K562 (cell line): ENCODE results near the gene WDR18. TPM values are rescaled to one million over a fixed set of nuclear protein-coding genes. Genes with fewer than 3 reads are reported as not detected.

Experiments used
- CEBPB ChIP-seq: fragments of 450-650 bp; IDR thresholded peaks from 2 replicates; pipeline ENCODE4 v1.6.1; 2016; ENCODE audit warnings: missing genetic modification characterization, missing compliant biosample characterization
- HLTF ChIP-seq: fragments of 450-650 bp; IDR thresholded peaks from 2 replicates; pipeline ENCODE4 v1.6.1; 2016
- JUND ChIP-seq, 2 experiments: IDR thresholded peaks; 2 replicates in 1 of 2; 3 replicates in 1 of 2; pipeline ENCODE4 v1.6.1; 2011; ENCODE audit warnings: borderline replicate concordance in 2 of 2, low read depth in 2 of 2, low read length in 2 of 2, improper control_type of control experiment in 1 of 2, missing biosample characterization in 1 of 2, missing genetic modification characterization in 1 of 2, missing genetic modification reagents in 1 of 2
- KHSRP ChIP-seq: fragments of 450-650 bp; IDR thresholded peaks from 2 replicates; pipeline ENCODE4 v1.6.1; 2017
- MTF1 ChIP-seq: fragments of 250-450 bp; sonication (Bioruptor Pico); IDR thresholded peaks from 2 replicates; pipeline ENCODE4 v1.9.0; 2021; ENCODE audit warnings: moderate library complexity, mild to moderate bottlenecking, inconsistent platforms, borderline replicate concordance
- NR2C1 ChIP-seq, 2 experiments: fragments of 450-650 bp; IDR thresholded peaks; 2 replicates each; pipeline ENCODE4 v1.6.1; 2017; ENCODE audit warnings: mild to moderate bottlenecking in 2 of 2, antibody characterized with exemption in 1 of 2, inconsistent platforms in 1 of 2, missing compliant biosample characterization in 1 of 2, missing genetic modification characterization in 1 of 2
- POLR2A ChIP-seq: fragments of 450-650 bp; conservative IDR thresholded peaks from 2 replicates; pipeline ENCODE4 v1.6.1; 2016
- PRMT5 ChIP-seq: sonication (generic); formaldehyde crosslinking; IDR thresholded peaks from 2 replicates; pipeline ENCODE4 v1.5.0; 2020; ENCODE audit warnings: missing genetic modification reagents
- RFX5 ChIP-seq: IDR thresholded peaks from 2 replicates; pipeline ENCODE4 v1.6.1; 2011; ENCODE audit warnings: low read depth, mild to moderate bottlenecking, improper control_type of control experiment, low read length
- SAP30 ChIP-seq: fragments of 200-600 bp; sonication (generic); IDR thresholded peaks from 2 replicates; pipeline ENCODE4 v1.6.1; 2012; ENCODE audit warnings: borderline replicate concordance, low read depth, mild to moderate bottlenecking, moderate library complexity, low read length, control low read depth, inconsistent platforms; ENCODE audit not compliant: insufficient read depth, poor library complexity, severe bottlenecking
- SMAD2 ChIP-seq: fragments of 150-350 bp; IDR thresholded peaks from 2 replicates; pipeline ENCODE4 v1.6.1; 2014; ENCODE audit warnings: low read depth, mild to moderate bottlenecking, low read length
- TEAD4 ChIP-seq, 2 experiments: sonication (generic) in 1 of 2; formaldehyde crosslinking in 1 of 2; IDR thresholded peaks; 2 replicates each; pipeline versions ENCODE4 v1.6.1 to v1.8.0; 2012 to 2022; ENCODE audit warnings: borderline replicate concordance in 1 of 2, inconsistent platforms in 1 of 2, low read length in 1 of 2, mild to moderate bottlenecking in 1 of 2, missing genetic modification reagents in 1 of 2
- ZNF143 ChIP-seq: sonication (generic); formaldehyde crosslinking; IDR thresholded peaks from 2 replicates; pipeline ENCODE4 v1.9.0; 2022; ENCODE audit warnings: mild to moderate bottlenecking, missing genetic modification reagents
- ZNF586 ChIP-seq: fragments of 450-650 bp; formaldehyde crosslinking; conservative IDR thresholded peaks from 2 replicates; pipeline ENCODE4 v1.4.0; 2020; ENCODE audit warnings: mild to moderate bottlenecking, moderate library complexity
- polyA plus RNA-seq, 8 experiments: library from polyadenylated mRNA; depleted of rRNA in 4 of 8; stranded (reverse) in 5 of 8; unstranded in 3 of 8; fragments of >200 nt; fragmentation: Nextera tagmentation in 2 of 8; fragmentation: Illumina TruSeq in 1 of 8; extraction: Ambion mirVana in 2 of 8; extraction: Trizol in 1 of 8; gene quantifications; 2 replicates each; pipeline versions ENCODE4 v1.2.1 to v1.2.3, GENCODE V29; 2011 to 2014; ENCODE audit warnings: inconsistent platforms in 1 of 8, missing spikeins in 1 of 8
- total RNA-seq, 7 experiments: library from RNA; depleted of rRNA in 6 of 7; stranded (reverse); fragments of >200 nt in 6 of 7; fragmentation: Illumina TruSeq in 2 of 7; extraction: Trizol in 2 of 7; gene quantifications; 2 replicates each; pipeline versions ENCODE4 v1.2.1 to v1.2.3, GENCODE V29; 2011 to 2021; ENCODE audit warnings: low replicate concordance in 1 of 7
- TF ChIP-seq, protein P1 (sequence below): IDR thresholded peaks from 2 replicates; pipeline ENCODE4 v1.6.1; 2011; ENCODE audit warnings: borderline replicate concordance, low read depth, mild to moderate bottlenecking, moderate library complexity, low read length; ENCODE audit not compliant: insufficient read depth, poor library complexity, severe bottlenecking
- TF ChIP-seq, protein P2 (sequence below): fragments of 200-800 bp; sonication (Bioruptor generic); IDR thresholded peaks from 2 replicates; pipeline ENCODE4 v1.6.1; 2017; ENCODE audit warnings: missing genetic modification characterization, missing compliant biosample characterization
- TF ChIP-seq, protein P3 (sequence below): fragments of 450-650 bp; IDR thresholded peaks from one replicate; pipeline ENCODE4 v1.6.1; 2018; ENCODE audit warnings: mild to moderate bottlenecking, moderate library complexity; ENCODE audit not compliant: partially characterized antibody
- TF ChIP-seq, protein P4 (sequence below): fragments of 250-450 bp; sonication (Bioruptor Pico); IDR thresholded peaks from 2 replicates; pipeline ENCODE4 v1.8.0; 2022; ENCODE audit warnings: inconsistent platforms, mild to moderate bottlenecking, moderate library complexity, borderline replicate concordance

Gene WDR18
- total and polyA plus RNA-seq, 9 of the 15 experiments (the other 6 are each of a cell fraction or from before 2014, with no cell fraction given), result 0.65 to 181 (median 30.1) TPM

DNA sequence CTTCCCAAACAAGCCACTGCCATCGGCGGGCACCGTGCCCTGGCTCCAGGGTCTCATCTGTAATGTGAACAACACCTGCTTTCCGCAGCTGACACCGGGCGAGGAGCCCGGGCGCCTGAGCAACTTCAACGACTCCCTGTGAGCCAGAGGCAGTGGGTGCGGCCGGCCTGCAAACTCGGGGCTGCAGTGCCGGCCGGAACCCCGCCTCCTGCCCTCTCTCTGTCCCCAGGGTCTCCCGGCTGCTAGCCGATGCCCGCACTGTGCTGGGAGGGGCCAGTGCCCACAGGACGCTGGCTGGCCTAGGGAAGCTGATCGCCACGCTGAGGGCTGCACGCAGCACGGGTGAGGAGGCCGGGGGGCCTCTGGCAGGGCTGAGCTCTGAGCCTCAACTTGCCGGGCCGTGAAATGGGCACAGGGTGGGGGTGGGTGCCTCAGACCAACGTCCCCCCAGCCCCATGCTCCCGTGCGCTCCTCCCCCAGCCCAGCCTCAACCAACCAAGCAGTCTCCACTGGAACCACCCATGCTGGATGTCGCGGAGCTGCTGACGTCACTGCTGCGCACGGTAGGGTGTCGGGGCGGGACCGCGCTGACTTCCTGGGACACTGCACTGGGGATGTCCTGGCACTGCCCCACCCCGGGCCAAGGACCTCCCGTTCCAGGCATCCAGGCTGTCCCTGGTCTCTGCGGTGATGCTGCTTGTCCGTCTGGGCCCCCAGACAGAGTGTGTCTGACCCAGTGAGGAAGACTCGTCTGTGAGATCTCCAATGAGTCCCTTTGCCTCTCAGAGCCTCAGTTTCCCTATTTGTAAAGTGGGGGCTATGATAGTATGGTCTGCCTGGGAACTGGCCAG lies 57.9 kb downstream of the WDR18 start (continued):
- TF ChIP-seq, protein P1, sequence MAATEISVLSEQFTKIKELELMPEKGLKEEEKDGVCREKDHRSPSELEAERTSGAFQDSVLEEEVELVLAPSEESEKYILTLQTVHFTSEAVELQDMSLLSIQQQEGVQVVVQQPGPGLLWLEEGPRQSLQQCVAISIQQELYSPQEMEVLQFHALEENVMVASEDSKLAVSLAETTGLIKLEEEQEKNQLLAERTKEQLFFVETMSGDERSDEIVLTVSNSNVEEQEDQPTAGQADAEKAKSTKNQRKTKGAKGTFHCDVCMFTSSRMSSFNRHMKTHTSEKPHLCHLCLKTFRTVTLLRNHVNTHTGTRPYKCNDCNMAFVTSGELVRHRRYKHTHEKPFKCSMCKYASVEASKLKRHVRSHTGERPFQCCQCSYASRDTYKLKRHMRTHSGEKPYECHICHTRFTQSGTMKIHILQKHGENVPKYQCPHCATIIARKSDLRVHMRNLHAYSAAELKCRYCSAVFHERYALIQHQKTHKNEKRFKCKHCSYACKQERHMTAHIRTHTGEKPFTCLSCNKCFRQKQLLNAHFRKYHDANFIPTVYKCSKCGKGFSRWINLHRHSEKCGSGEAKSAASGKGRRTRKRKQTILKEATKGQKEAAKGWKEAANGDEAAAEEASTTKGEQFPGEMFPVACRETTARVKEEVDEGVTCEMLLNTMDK, result no peak
- TF ChIP-seq SMAD2 (no peak), JUND (IDR thresholded peaks at IDR 0.05; ENCODE audit: borderline replicate concordance, low read depth, low read length) (peak; percentile 77), JUND (tag; IDR thresholded peaks at IDR 0.05; ENCODE audit: borderline replicate concordance, low read depth, low read length) (peak; percentile 62; the same call in 1 of the 3 replicates), NR2C1 (IDR thresholded peaks at IDR 0.05) (no peak), NR2C1 (tag; IDR thresholded peaks at IDR 0.05) (0 out of 2 replicates have a peak, but pooled peaks have one; percentile 13), POLR2A (peak; percentile 64; the same call in 1 of the 2 replicates), CEBPB (tag) (no peak), PRMT5 (CRISPR knock-in tag) (no peak), SAP30 (no peak), MTF1 (CRISPR knock-in tag) (no peak), TEAD4 (IDR thresholded peaks at IDR 0.05; ENCODE audit: low read length) (peak; percentile 13; the same call in 1 of the 2 replicates), TEAD4 (CRISPR knock-in tag; IDR thresholded peaks at IDR 0.05; ENCODE audit: borderline replicate concordance) (no peak), RFX5 (no peak), ZNF143 (no peak), KHSRP (peak; percentile 80; the same call in 1 of the 2 replicates), ZNF586 (CRISPR knock-in tag) (no peak), HLTF (no peak; the same call in 1 of the 2 replicates)
- TF ChIP-seq, protein P2, sequence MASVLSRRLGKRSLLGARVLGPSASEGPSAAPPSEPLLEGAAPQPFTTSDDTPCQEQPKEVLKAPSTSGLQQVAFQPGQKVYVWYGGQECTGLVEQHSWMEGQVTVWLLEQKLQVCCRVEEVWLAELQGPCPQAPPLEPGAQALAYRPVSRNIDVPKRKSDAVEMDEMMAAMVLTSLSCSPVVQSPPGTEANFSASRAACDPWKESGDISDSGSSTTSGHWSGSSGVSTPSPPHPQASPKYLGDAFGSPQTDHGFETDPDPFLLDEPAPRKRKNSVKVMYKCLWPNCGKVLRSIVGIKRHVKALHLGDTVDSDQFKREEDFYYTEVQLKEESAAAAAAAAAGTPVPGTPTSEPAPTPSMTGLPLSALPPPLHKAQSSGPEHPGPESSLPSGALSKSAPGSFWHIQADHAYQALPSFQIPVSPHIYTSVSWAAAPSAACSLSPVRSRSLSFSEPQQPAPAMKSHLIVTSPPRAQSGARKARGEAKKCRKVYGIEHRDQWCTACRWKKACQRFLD, result no peak
- TF ChIP-seq, protein P3, sequence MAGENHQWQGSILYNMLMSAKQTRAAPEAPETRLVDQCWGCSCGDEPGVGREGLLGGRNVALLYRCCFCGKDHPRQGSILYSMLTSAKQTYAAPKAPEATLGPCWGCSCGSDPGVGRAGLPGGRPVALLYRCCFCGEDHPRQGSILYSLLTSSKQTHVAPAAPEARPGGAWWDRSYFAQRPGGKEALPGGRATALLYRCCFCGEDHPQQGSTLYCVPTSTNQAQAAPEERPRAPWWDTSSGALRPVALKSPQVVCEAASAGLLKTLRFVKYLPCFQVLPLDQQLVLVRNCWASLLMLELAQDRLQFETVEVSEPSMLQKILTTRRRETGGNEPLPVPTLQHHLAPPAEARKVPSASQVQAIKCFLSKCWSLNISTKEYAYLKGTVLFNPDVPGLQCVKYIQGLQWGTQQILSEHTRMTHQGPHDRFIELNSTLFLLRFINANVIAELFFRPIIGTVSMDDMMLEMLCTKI, result no peak
- TF ChIP-seq, protein P4, sequence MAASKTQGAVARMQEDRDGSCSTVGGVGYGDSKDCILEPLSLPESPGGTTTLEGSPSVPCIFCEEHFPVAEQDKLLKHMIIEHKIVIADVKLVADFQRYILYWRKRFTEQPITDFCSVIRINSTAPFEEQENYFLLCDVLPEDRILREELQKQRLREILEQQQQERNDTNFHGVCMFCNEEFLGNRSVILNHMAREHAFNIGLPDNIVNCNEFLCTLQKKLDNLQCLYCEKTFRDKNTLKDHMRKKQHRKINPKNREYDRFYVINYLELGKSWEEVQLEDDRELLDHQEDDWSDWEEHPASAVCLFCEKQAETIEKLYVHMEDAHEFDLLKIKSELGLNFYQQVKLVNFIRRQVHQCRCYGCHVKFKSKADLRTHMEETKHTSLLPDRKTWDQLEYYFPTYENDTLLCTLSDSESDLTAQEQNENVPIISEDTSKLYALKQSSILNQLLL, result no peak
